Testis (tissue), 3 donors: ENCODE measurements around the gene SLITRK1. TPM values are rescaled to one million over a fixed set of nuclear protein-coding genes. Genes with fewer than 3 reads are reported as not detected.

Experiments
- DNase-seq: peaks from one replicate; pipeline ENCODE4 v3.0.0-alpha.2; 2019
- H3K27ac ChIP-seq, 2 donors: fragments of 200-600 bp; sonication (generic); one replicate each; pipeline ENCODE4 v1.5.1; 2019
- H3K27me3 ChIP-seq: fragments of 200-600 bp; sonication (generic); one replicate; pipeline ENCODE4 v1.5.1; 2019
- H3K36me3 ChIP-seq: fragments of 200-600 bp; sonication (generic); one replicate; pipeline ENCODE4 v1.5.1; 2017; ENCODE audit warnings: low read depth; ENCODE audit errors: missing control alignments
- H3K4me1 ChIP-seq: fragments of 200-600 bp; sonication (generic); one replicate; pipeline ENCODE4 v1.5.1; 2019
- H3K4me3 ChIP-seq, 2 donors: fragments of 200-600 bp; sonication (generic); one replicate each; pipeline ENCODE4 v1.5.1; 2017 to 2019
- H3K9me3 ChIP-seq: fragments of 200-600 bp; sonication (generic); one replicate; pipeline ENCODE4 v1.5.1; 2017
- CTCF ChIP-seq, 3 experiments: fragments of 450-650 bp in 2 of 3; fragments of 200-600 bp in 1 of 3; sonication (generic) in 1 of 3; IDR thresholded peaks; one replicate each; pipeline ENCODE4 v1.5.1; 2016 to 2019; ENCODE audit warnings: antibody characterized with exemption in 3 of 3, mild to moderate bottlenecking in 2 of 3, moderate library complexity in 1 of 3
- POLR2A ChIP-seq: fragments of 450-650 bp; IDR thresholded peaks from one replicate; pipeline ENCODE4 v1.6.1; 2017; ENCODE audit warnings: antibody characterized with exemption, mild to moderate bottlenecking, moderate library complexity
- WGBS, 2 donors: methylation state at CpG; one replicate each; pipeline ENCODE4 v1.1.5; 2018; 5-methylcytosine and 5-hydroxymethylcytosine counted together
- intact Hi-C: fragments of 100-400 bp; cut with DNase I; formaldehyde crosslinking; loops from one replicate; pipeline ENCODE4 v1.15.1; 2023; ENCODE audit warnings: low total_unique reads
- polyA plus RNA-seq: library from polyadenylated mRNA; stranded (reverse); fragments of 350-450 nt; fragmentation: Illumina TruSeq; extraction: RNeasy Lipid Tissue Mini Kit (QIAGEN cat#74804); gene quantifications from one replicate; pipeline ENCODE4 v1.2.3, GENCODE V29; 2014; ENCODE audit warnings: low read depth, low replicate concordance; ENCODE audit not compliant: insufficient read depth
- total RNA-seq, 2 donors: library from RNA; depleted of rRNA; stranded (reverse); fragments of >200 nt; gene quantifications; one replicate each; pipeline ENCODE4 v1.2.3, GENCODE V29; 2016

Gene SLITRK1
- total and polyA plus RNA-seq, 3 donors from 2014 or later, result 0.06 to 0.08 (median 0.08) TPM

DNA sequence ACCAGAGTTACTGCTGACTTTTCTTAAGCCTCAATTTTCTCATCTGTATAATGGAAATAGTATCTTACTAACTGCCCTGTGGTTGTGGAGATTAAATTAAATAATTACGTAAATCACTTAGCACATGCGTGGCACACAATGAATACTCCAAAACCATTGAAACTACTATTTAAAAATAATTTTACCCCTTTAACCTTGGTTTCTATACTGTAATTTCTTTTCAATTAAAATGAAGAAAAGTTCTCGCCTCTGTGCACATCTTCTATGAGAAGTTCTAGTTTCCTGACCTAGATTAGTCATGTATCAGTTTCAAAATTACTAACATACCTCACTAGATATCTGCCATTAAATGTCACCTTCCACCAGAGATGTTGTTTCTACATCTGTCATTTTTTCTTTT, 5.7 kb downstream of the SLITRK1 start:
- H3K4me3 ChIP-seq, result no peak overlapping the region
- no peaks in the 10 kb centered on the region for H3K36me3 ChIP-seq
- peaks cover 5% of the 10 kb centered on the region for H3K4me1 ChIP-seq
- no peak for DNase-seq
- WGBS, 2 donors, result 95% methylated on average over 3 of the region's 3 CpGs
- no peak overlapping the region for H3K27ac ChIP-seq
- intact Hi-C loops, result no loop called here
- no peaks in the 10 kb centered on the region for H3K9me3 ChIP-seq
- TF ChIP-seq CTCF (IDR thresholded peaks at IDR 0.05) (no peak), POLR2A (no peak)
- no peaks in the 10 kb centered on the region for H3K27me3 ChIP-seq

DNA sequence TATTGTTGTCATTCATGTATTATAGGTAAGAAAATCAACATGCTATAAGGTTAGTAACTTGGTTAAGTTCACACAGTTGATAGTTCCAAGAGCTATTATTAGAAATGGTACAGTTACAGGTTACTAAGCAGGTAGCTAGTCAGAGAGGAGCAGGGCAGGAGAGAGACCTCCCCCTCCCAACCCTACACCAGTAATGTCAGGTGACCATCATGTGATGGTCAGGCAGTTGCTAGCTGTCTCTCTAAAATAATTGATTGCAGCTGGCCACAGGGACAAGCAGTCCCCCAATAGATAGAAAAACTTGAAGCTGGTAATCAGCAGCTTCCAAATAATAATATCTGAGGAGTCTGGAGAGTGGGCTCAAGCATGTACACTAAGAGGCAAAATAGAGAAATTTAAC, 14.6 kb downstream of the SLITRK1 start:
- Histone ChIP-seq H3K27me3 (no peaks in the 10 kb centered on the region), H3K4me1 (no peaks in the 10 kb centered on the region), H3K27ac (no peak overlapping the region), H3K4me3 (no peak overlapping the region), H3K36me3 (no peaks in the 10 kb centered on the region), H3K9me3 (no peaks in the 10 kb centered on the region)
- intact Hi-C loops, result no loop called here
- DNase-seq, result no peak
- TF ChIP-seq POLR2A (no peak), CTCF (IDR thresholded peaks at IDR 0.05) (no peak)

- Histone ChIP-seq H3K27ac (no peak overlapping the region), H3K4me3 (peak overlapping the region in 1 of 2 donors; percentile 12), H3K9me3 (no peaks in the 10 kb centered on the region), H3K4me1 (no peaks in the 10 kb centered on the region), H3K27me3 (no peaks in the 10 kb centered on the region), H3K36me3 (no peaks in the 10 kb centered on the region)
- TF ChIP-seq POLR2A (no peak), CTCF (IDR thresholded peaks at IDR 0.05) (no peak)
- no peak for DNase-seq
- WGBS, 2 donors, result 61 to 70% methylated on average over 5 of the region's 5 CpGs
- intact Hi-C loops, result no loop called here
Observed at GRCh38 chr13:83865161-83866137, 16.8 kb downstream of the SLITRK1 start.

DNA sequence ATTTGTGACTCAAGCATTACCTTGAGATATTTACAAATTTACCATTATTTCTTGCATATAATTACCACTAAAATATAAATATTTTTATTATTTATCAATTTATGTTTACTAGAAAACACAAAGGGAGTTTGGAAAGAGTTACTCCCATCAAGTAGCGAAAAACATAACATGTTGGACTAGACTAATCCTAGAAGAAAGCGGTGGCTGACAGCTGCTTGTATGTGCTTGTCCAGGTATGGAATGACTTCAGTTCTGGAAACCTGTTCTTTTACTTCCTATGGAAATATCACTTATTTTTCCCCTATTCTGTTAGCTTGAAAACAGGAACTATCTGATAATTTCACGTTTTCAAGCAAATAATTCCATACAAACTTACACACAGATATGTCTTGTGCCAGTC, 28.5 kb downstream of the SLITRK1 start:
- WGBS, 2 donors, result 85 to 88% methylated on average over 3 of the region's 3 CpGs
- Histone ChIP-seq H3K4me1 (no peaks in the 10 kb centered on the region), H3K36me3 (no peaks in the 10 kb centered on the region), H3K27me3 (no peaks in the 10 kb centered on the region), H3K27ac (no peak overlapping the region), H3K9me3 (no peaks in the 10 kb centered on the region), H3K4me3 (no peak overlapping the region)
- intact Hi-C loops, result no loop called here
- DNase-seq, result no peak
- no peak for TF ChIP-seq CTCF (IDR thresholded peaks at IDR 0.05)
- TF ChIP-seq POLR2A, result no peak

GRCh38 chr13:83845106-83845505, 37.2 kb downstream of the SLITRK1 start:
- TF ChIP-seq CTCF (IDR thresholded peaks at IDR 0.05), result no peak
- no peak for TF ChIP-seq POLR2A
- Histone ChIP-seq H3K9me3 (no peaks in the 10 kb centered on the region), H3K27ac (no peak overlapping the region), H3K4me3 (no peak overlapping the region), H3K36me3 (no peaks in the 10 kb centered on the region), H3K27me3 (no peaks in the 10 kb centered on the region), H3K4me1 (no peaks in the 10 kb centered on the region)
- intact Hi-C loops, result no loop called here
- DNase-seq, result no peak
- 78 to 92% methylated on average over 2 of the region's 2 CpGs for WGBS, 2 donors
